IMR-90 (cell line): ENCODE results near the gene CCDC7. TPM values are rescaled to one million over a fixed set of nuclear protein-coding genes. Genes with fewer than 3 reads are reported as not detected.

Experiments used
- ATAC-seq: fragments of 200-7000 bp; cut with Tn5 transposase; 2 replicates; pipeline ENCODE4 v1.9.1; 2020; ENCODE audit warnings: low read depth, mild to moderate bottlenecking, moderate library complexity
- BruUV-seq: library from RNA; stranded (reverse); fragments of 400-500 nt; replicated peaks from 2 replicates; lab custom pipeline; 2021; lab: Mats Ljungman, UMichigan
- CTCF ChIA-PET: fragments of 300-600 bp; formaldehyde crosslinking; extraction: SDS; loops from one replicate; lab custom pipeline; 2021; ENCODE audit warnings: antibody characterized with exemption; lab: Yijun Ruan, JAX
- POLR2A ChIA-PET: fragments of 300-600 bp; sonication (Branson Sonifier 250); formaldehyde crosslinking; loops from one replicate; lab custom pipeline; 2022; ENCODE audit warnings: antibody characterized with exemption; ENCODE audit not compliant: unreplicated experiment; lab: Charles Lee
- DNase-seq: peaks from one replicate; pipeline ENCODE4 v3.0.0; 2013
- H2AFZ ChIP-seq: replicated peaks from 2 replicates; pipeline ENCODE3; 2013; ENCODE audit warnings: low read length, mild to moderate bottlenecking; ENCODE audit not compliant: poor library complexity
- H2AK5ac ChIP-seq: 2 replicates; pipeline ENCODE4 v1.6.1; 2013; ENCODE audit warnings: low read depth, low read length, inconsistent platforms
- H2AK9ac ChIP-seq: replicated peaks from 2 replicates; pipeline ENCODE3; 2013; ENCODE audit warnings: mild to moderate bottlenecking, low read depth, low read length, moderate library complexity; ENCODE audit not compliant: poor library complexity
- H2BK120ac ChIP-seq: 2 replicates; pipeline ENCODE4 v1.6.1; 2013; ENCODE audit warnings: low read depth, low read length, inconsistent platforms
- H2BK15ac ChIP-seq: 3 replicates; pipeline ENCODE4 v1.6.1; 2013; ENCODE audit warnings: low read depth, low read length, inconsistent platforms
- H2BK20ac ChIP-seq: 2 replicates; pipeline ENCODE4 v1.6.1; 2013; ENCODE audit warnings: low read depth, mild to moderate bottlenecking, inconsistent platforms, low read length, moderate library complexity
- H2BK5ac ChIP-seq: 2 replicates; pipeline ENCODE4 v1.6.1; 2013; ENCODE audit warnings: mild to moderate bottlenecking, low read depth, low read length, inconsistent platforms; ENCODE audit not compliant: poor library complexity, severe bottlenecking
- H3K14ac ChIP-seq: replicated peaks from 2 replicates; pipeline ENCODE4 v1.6.1; 2013; ENCODE audit warnings: low read depth, low read length, inconsistent platforms
- H3K18ac ChIP-seq: 2 replicates; pipeline ENCODE4 v1.6.1; 2013; ENCODE audit warnings: low read depth, low read length, control low read depth
- H3K23ac ChIP-seq: 2 replicates; pipeline ENCODE4 v1.6.1; 2013; ENCODE audit warnings: low read depth, low read length, inconsistent platforms
- H3K27ac ChIP-seq: 2 replicates; pipeline ENCODE4 v1.5.1; 2013; ENCODE audit warnings: mild to moderate bottlenecking, control low read depth, low read length; ENCODE audit not compliant: insufficient read depth
- H3K27me3 ChIP-seq: 2 replicates; pipeline ENCODE4 v1.6.1; 2013; ENCODE audit warnings: low read length; ENCODE audit not compliant: control insufficient read depth, insufficient read depth
- H3K36me3 ChIP-seq: 2 replicates; pipeline ENCODE4 v1.6.1; 2013; ENCODE audit warnings: low read length, mixed read lengths; ENCODE audit not compliant: control insufficient read depth, insufficient read depth
- H3K4ac ChIP-seq: 2 replicates; pipeline ENCODE4 v1.6.1; 2013; ENCODE audit warnings: low read depth, low read length, inconsistent platforms
- H3K4me1 ChIP-seq: 2 replicates; pipeline ENCODE4 v1.6.1; 2013; ENCODE audit warnings: low read length, mixed read lengths; ENCODE audit not compliant: control insufficient read depth, insufficient read depth
- H3K4me2 ChIP-seq: 2 replicates; pipeline ENCODE4 v1.6.1; 2013; ENCODE audit warnings: low read depth, mild to moderate bottlenecking, control low read depth, low read length, moderate library complexity
- H3K4me3 ChIP-seq: 2 replicates; pipeline ENCODE4 v1.5.1; 2013; ENCODE audit warnings: low read depth, mild to moderate bottlenecking, control low read depth, low read length, moderate library complexity; ENCODE audit not compliant: insufficient read depth
- H3K56ac ChIP-seq: 2 replicates; pipeline ENCODE4 v1.6.1; 2013; ENCODE audit warnings: low read length, inconsistent platforms; ENCODE audit not compliant: insufficient read depth; ENCODE audit errors: extremely low read depth
- H3K79me1 ChIP-seq, 2 experiments: 2 replicates each; pipeline ENCODE4 v1.6.1; 2013; ENCODE audit warnings: low read length in 2 of 2, inconsistent platforms in 1 of 2, low read depth in 1 of 2
- H3K9ac ChIP-seq: 2 replicates; pipeline ENCODE4 v1.6.1; 2013; ENCODE audit warnings: low read depth, low read length, control low read depth
- H3K9me1 ChIP-seq: 2 replicates; pipeline ENCODE4 v1.6.1; 2013; ENCODE audit warnings: low read length, inconsistent platforms; ENCODE audit not compliant: insufficient read depth
- H3K9me3 ChIP-seq: 2 replicates; pipeline ENCODE4 v1.6.1; 2013; ENCODE audit warnings: low read length; ENCODE audit not compliant: control insufficient read depth, insufficient read depth
- H4K20me1 ChIP-seq: 2 replicates; pipeline ENCODE4 v1.6.1; 2013; ENCODE audit warnings: low read length, inconsistent platforms; ENCODE audit not compliant: insufficient read depth
- H4K5ac ChIP-seq: 2 replicates; pipeline ENCODE4 v1.6.1; 2013; ENCODE audit warnings: mild to moderate bottlenecking, low read depth, low read length, control low read depth
- H4K8ac ChIP-seq, 2 experiments: 2 replicates each; pipeline ENCODE4 v1.6.1; 2013; ENCODE audit warnings: low read depth in 2 of 2, low read length in 2 of 2, control low read depth in 1 of 2, inconsistent platforms in 1 of 2
- H4K91ac ChIP-seq: 2 replicates; pipeline ENCODE4 v1.6.1; 2013; ENCODE audit warnings: low read depth, low read length, inconsistent platforms; ENCODE audit not compliant: insufficient read depth
- BHLHE40 ChIP-seq: fragments of 150-350 bp; IDR thresholded peaks from 2 replicates; pipeline ENCODE4 v1.6.1; 2016; ENCODE audit warnings: mild to moderate bottlenecking, low read depth, low read length
- CEBPB ChIP-seq: IDR thresholded peaks from 2 replicates; pipeline ENCODE4 v1.6.1; 2012; ENCODE audit warnings: low read depth, low read length, improper control_type of control experiment
- CHD1 ChIP-seq: IDR thresholded peaks from 2 replicates; pipeline ENCODE4 v1.6.1; 2012; ENCODE audit warnings: low read depth, low read length, improper control_type of control experiment
- ELK1 ChIP-seq: fragments of 150-350 bp; IDR thresholded peaks from 2 replicates; pipeline ENCODE4 v1.6.1; 2016; ENCODE audit warnings: low read depth, mild to moderate bottlenecking, low read length, moderate library complexity, borderline replicate concordance
- FOS ChIP-seq: fragments of 150-350 bp; IDR thresholded peaks from 2 replicates; pipeline ENCODE4 v1.6.1; 2016; ENCODE audit warnings: low read depth, low read length
- MAFK ChIP-seq: IDR thresholded peaks from 2 replicates; pipeline ENCODE4 v1.6.1; 2012; ENCODE audit warnings: low read depth, low read length, improper control_type of control experiment
- MAZ ChIP-seq: IDR thresholded peaks from 2 replicates; pipeline ENCODE4 v1.6.1; 2012; ENCODE audit warnings: low read depth, mild to moderate bottlenecking, low read length, improper control_type of control experiment, moderate library complexity, borderline replicate concordance
- MXI1 ChIP-seq: IDR thresholded peaks from 2 replicates; pipeline ENCODE4 v1.6.1; 2012; ENCODE audit warnings: low read depth, mild to moderate bottlenecking, low read length, moderate library complexity, borderline replicate concordance
- NFE2L2 ChIP-seq: fragments of 150-350 bp; IDR thresholded peaks from 2 replicates; pipeline ENCODE4 v1.6.1; 2016; ENCODE audit warnings: low read depth, mild to moderate bottlenecking, low read length
- POLR2A ChIP-seq: IDR thresholded peaks from 2 replicates; pipeline ENCODE4 v1.6.1; 2012; ENCODE audit warnings: mild to moderate bottlenecking, low read depth, low read length
- RAD21 ChIP-seq: IDR thresholded peaks from 2 replicates; pipeline ENCODE4 v1.6.1; 2012; ENCODE audit warnings: low read length, improper control_type of control experiment
- RCOR1 ChIP-seq: IDR thresholded peaks from 2 replicates; pipeline ENCODE4 v1.6.1; 2012; ENCODE audit warnings: mild to moderate bottlenecking, low read length, improper control_type of control experiment; ENCODE audit not compliant: insufficient replicate concordance
- RFX5 ChIP-seq: IDR thresholded peaks from 2 replicates; pipeline ENCODE4 v1.8.0; 2012; ENCODE audit warnings: low read depth, mild to moderate bottlenecking, low read length, moderate library complexity
- SMC3 ChIP-seq: fragments of 150-350 bp; IDR thresholded peaks from 2 replicates; pipeline ENCODE4 v1.6.1; 2016; ENCODE audit warnings: low read depth, mild to moderate bottlenecking, antibody characterized with exemption, low read length, moderate library complexity
- WGBS, 2 experiments: methylation state at CpG; one replicate each; pipeline versions ENCODE4 v1.1.5 to v1.1.7; 2013; ENCODE audit warnings: missing lambda C conversion rate in 2 of 2; ENCODE audit not compliant: insufficient read length in 1 of 2; ENCODE audit errors: extremely low coverage in 2 of 2; 5-methylcytosine and 5-hydroxymethylcytosine counted together
- dilution Hi-C: fragments of 300-500 bp; cut with HindIII; formaldehyde crosslinking; loops from one replicate; pipeline ENCODE4 v1.14.3; 2018; ENCODE audit warnings: low sequenced_read_pairs; ENCODE audit not compliant: unreplicated experiment
- in situ Hi-C: fragments of 300-500 bp; cut with MboI; formaldehyde crosslinking; loops from 3 replicates; pipeline ENCODE4 v1.14.3; 2019; ENCODE audit warnings: low sequenced_read_pairs, inconsistent platforms, mixed read lengths
- intact Hi-C: fragments of 100-400 bp; cut with micrococcal nuclease; formaldehyde crosslinking; loops from 2 replicates; pipeline ENCODE4 v1.10.0; 2022
- polyA plus RNA-seq, 3 experiments: library from polyadenylated mRNA; depleted of rRNA; stranded (reverse); fragments of >200 nt; gene quantifications; 2 replicates each; pipeline ENCODE4 v1.2.3, GENCODE V29; 2012; ENCODE audit warnings: low replicate concordance in 1 of 3
- total RNA-seq: library from RNA; depleted of rRNA; stranded (reverse); fragments of >200 nt; gene quantifications from 2 replicates; pipeline ENCODE4 v1.2.3, GENCODE V29; 2012
- TF ChIP-seq, protein P1 (sequence below): fragments of 150-350 bp; IDR thresholded peaks from 2 replicates; pipeline ENCODE4 v1.6.1; 2017; ENCODE audit warnings: mild to moderate bottlenecking, antibody characterized with exemption, low read length, low read depth
- TF ChIP-seq, protein P2 (sequence below): conservative IDR thresholded peaks from 2 replicates; pipeline ENCODE4 v1.5.1; 2012; ENCODE audit warnings: mild to moderate bottlenecking, low read depth, low read length, improper control_type of control experiment

The CCDC7 gene
- total and polyA plus RNA-seq, 2 of the 4 experiments (the other 2 are of a cell fraction), result 0.74 to 4.3 TPM

- Histone ChIP-seq H3K4me3 (no peak overlapping the region), H4K91ac (no peak overlapping the region), H4K20me1 (no peaks in the 10 kb centered on the region), H2AK5ac (no peak overlapping the region), H3K27me3 (no peaks in the 10 kb centered on the region), H3K4me2 (no peak overlapping the region), H4K8ac (no peak overlapping the region), H2AK9ac (no peak overlapping the region), H4K5ac (no peak overlapping the region), H3K79me1 (no peaks in the 10 kb centered on the region), H3K4me1 (no peaks in the 10 kb centered on the region), H2BK120ac (no peak overlapping the region), H3K36me3 (no peaks in the 10 kb centered on the region), H2BK20ac (no peak overlapping the region), H3K18ac (no peak overlapping the region), H3K9me3 (peaks cover 3% of the 10 kb centered on the region; the same call in 1 of the 2 replicates), H3K4ac (no peak overlapping the region), H2BK5ac (no peak overlapping the region), H3K9ac (no peak overlapping the region), H3K14ac (no peak overlapping the region), H3K27ac (no peak overlapping the region), H3K56ac (no peak overlapping the region), H2AFZ (no peak overlapping the region), H3K23ac (no peak overlapping the region), H3K9me1 (no peaks in the 10 kb centered on the region), H2BK15ac (no peak overlapping the region)
- intact Hi-C loops (no loop called here), dilution Hi-C loops (no loop called here), in situ Hi-C loops (no loop called here)
- no peak for DNase-seq
- TF ChIP-seq MXI1 (no peak), MAZ (no peak), BHLHE40 (no peak), CHD1 (no peak), MAFK (no peak), FOS (no peak), RFX5 (no peak), RAD21 (no peak), CEBPB (no peak), NFE2L2 (no peak), POLR2A (no peak), SMC3 (no peak), ELK1 (no peak), RCOR1 (no peak)
- TF ChIP-seq, protein P1, sequence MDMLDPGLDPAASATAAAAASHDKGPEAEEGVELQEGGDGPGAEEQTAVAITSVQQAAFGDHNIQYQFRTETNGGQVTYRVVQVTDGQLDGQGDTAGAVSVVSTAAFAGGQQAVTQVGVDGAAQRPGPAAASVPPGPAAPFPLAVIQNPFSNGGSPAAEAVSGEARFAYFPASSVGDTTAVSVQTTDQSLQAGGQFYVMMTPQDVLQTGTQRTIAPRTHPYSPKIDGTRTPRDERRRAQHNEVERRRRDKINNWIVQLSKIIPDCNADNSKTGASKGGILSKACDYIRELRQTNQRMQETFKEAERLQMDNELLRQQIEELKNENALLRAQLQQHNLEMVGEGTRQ, result no peak
- TF ChIP-seq, protein P2, sequence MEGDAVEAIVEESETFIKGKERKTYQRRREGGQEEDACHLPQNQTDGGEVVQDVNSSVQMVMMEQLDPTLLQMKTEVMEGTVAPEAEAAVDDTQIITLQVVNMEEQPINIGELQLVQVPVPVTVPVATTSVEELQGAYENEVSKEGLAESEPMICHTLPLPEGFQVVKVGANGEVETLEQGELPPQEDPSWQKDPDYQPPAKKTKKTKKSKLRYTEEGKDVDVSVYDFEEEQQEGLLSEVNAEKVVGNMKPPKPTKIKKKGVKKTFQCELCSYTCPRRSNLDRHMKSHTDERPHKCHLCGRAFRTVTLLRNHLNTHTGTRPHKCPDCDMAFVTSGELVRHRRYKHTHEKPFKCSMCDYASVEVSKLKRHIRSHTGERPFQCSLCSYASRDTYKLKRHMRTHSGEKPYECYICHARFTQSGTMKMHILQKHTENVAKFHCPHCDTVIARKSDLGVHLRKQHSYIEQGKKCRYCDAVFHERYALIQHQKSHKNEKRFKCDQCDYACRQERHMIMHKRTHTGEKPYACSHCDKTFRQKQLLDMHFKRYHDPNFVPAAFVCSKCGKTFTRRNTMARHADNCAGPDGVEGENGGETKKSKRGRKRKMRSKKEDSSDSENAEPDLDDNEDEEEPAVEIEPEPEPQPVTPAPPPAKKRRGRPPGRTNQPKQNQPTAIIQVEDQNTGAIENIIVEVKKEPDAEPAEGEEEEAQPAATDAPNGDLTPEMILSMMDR, result no peak
- ChIA-PET CTCF (no interaction called here), POLR2A (no interaction called here)
- BruUV-seq, result no TSS peak
- ATAC-seq, result no peak
- no CpG with 5 or more reads among the region's 2 CpGs for WGBS, 2 experiments
Observed at GRCh38 chr10:32605787-32606186, 159.8 kb downstream of the CCDC7 start.
